ENCODE results near the gene C8G. TPM values are rescaled to one million over a fixed set of nuclear protein-coding genes. Genes with fewer than 3 reads are reported as not detected.

The C8G gene
- total RNA-seq, 1 donor from 2014 or later, result 0.98 TPM

- Mint-ChIP-seq H3K4me3 (no peak overlapping the region), H3K9me3 (no peaks in the 10 kb centered on the region), H3K27ac (ENCODE audit: unreplicated experiment) (no peak overlapping the region), H3K4me1 (peaks cover 8% of the 10 kb centered on the region), H3K27me3 (ENCODE audit: low read depth) (peaks cover 7% of the 10 kb centered on the region), H3K36me3 (ENCODE audit: low read depth) (no peaks in the 10 kb centered on the region)
- TF ChIP-seq, protein P1, sequence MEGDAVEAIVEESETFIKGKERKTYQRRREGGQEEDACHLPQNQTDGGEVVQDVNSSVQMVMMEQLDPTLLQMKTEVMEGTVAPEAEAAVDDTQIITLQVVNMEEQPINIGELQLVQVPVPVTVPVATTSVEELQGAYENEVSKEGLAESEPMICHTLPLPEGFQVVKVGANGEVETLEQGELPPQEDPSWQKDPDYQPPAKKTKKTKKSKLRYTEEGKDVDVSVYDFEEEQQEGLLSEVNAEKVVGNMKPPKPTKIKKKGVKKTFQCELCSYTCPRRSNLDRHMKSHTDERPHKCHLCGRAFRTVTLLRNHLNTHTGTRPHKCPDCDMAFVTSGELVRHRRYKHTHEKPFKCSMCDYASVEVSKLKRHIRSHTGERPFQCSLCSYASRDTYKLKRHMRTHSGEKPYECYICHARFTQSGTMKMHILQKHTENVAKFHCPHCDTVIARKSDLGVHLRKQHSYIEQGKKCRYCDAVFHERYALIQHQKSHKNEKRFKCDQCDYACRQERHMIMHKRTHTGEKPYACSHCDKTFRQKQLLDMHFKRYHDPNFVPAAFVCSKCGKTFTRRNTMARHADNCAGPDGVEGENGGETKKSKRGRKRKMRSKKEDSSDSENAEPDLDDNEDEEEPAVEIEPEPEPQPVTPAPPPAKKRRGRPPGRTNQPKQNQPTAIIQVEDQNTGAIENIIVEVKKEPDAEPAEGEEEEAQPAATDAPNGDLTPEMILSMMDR (conservative IDR thresholded peaks at IDR 0.05), result no peak
- no peak for DNase-seq (ENCODE audit: low read depth, low spot score)
These were observed 36.7 kb downstream of the C8G start for GRCh38 chr9:136981588-136982231.

DNA sequence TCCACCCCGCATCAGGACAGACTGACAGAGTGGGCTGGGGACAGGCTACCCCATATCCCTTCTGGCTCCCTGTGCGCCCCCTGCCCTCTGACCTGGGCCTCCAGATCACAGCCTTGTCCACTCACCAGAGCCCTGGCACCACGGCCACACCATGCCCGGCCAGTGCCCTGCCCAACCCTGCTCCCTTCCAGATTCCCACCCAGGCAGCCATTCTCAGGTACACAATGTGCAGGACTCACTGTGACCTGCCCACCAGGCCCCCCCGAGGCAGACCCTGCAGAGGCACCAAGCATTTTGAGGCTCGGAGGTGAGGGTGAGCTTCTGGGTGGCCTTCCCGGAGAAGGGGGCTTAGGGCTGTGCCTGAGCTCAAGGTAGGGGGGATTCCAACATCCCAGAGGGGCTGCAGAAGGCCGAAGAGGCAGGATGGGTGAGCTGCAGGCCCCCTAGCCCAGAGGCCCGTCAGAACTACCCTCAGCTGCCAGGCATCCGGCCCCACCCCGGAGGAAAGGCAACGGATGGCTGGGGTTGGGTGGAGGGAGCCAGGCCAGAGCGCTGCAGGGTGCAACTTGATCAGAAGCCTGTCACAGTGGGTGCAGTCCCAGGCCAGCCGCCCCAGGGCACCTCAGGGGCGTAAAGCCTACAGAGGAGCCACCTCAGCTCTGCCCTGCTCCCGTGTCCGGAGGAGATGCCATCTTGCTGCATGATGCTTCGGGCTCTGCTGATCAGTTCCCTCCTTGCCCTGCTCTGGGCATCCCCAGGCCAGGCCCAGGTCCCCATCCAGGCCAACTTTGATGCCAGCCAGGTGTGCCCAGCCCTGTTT lies 37.4 kb downstream of the C8G start, which contains the start of gene LCNL1:
Gene LCNL1, plus strand, starts transcription at position 762 of the 820 bp plus-strand sequence. CDS start 594 bp downstream, outside the sequence.
- Mint-ChIP-seq H3K36me3 (ENCODE audit: low read depth) (no peaks in the 10 kb centered on the region), H3K9me3 (no peaks in the 10 kb centered on the region), H3K4me1 (peaks cover 8% of the 10 kb centered on the region), H3K27ac (ENCODE audit: unreplicated experiment) (no peak within 1 kb of the TSS), H3K4me3 (no peak within 1 kb of the TSS), H3K27me3 (ENCODE audit: low read depth) (peaks cover 4% of the 10 kb centered on the region)
- TF ChIP-seq, protein P1 (conservative IDR thresholded peaks at IDR 0.05), result no peak
- no peak for DNase-seq (ENCODE audit: low read depth, low spot score)

GRCh38 chr9:136983167-136983566 lies 38.1 kb downstream of the C8G start:
- Mint-ChIP-seq H3K27me3 (ENCODE audit: low read depth) (no peaks in the 10 kb centered on the region), H3K36me3 (ENCODE audit: low read depth) (no peaks in the 10 kb centered on the region), H3K4me3 (no peak overlapping the region), H3K4me1 (peaks cover 8% of the 10 kb centered on the region), H3K27ac (ENCODE audit: unreplicated experiment) (no peak overlapping the region), H3K9me3 (no peaks in the 10 kb centered on the region)
- DNase-seq (ENCODE audit: low read depth, low spot score), result no peak
- TF ChIP-seq, protein P1 (conservative IDR thresholded peaks at IDR 0.05), result no peak

- no peak overlapping the region for H3K4me3 Mint-ChIP-seq
- H3K36me3 Mint-ChIP-seq (ENCODE audit: low read depth), result no peaks in the 10 kb centered on the region
- H3K9me3 Mint-ChIP-seq, result no peaks in the 10 kb centered on the region
- peaks cover 8% of the 10 kb centered on the region for H3K4me1 Mint-ChIP-seq
- no peaks in the 10 kb centered on the region for H3K27me3 Mint-ChIP-seq (ENCODE audit: low read depth)
- H3K27ac Mint-ChIP-seq (ENCODE audit: unreplicated experiment), result no peak overlapping the region
- TF ChIP-seq, protein P1 (conservative IDR thresholded peaks at IDR 0.05), result no peak
- no peak for DNase-seq (ENCODE audit: low read depth, low spot score)
These were observed 38.7 kb downstream of the C8G start for GRCh38 chr9:136983656-136984314.

- Mint-ChIP-seq H3K27me3 (ENCODE audit: low read depth) (no peaks in the 10 kb centered on the region), H3K9me3 (no peaks in the 10 kb centered on the region), H3K36me3 (ENCODE audit: low read depth) (no peaks in the 10 kb centered on the region), H3K4me3 (no peak overlapping the region), H3K4me1 (peaks cover 8% of the 10 kb centered on the region), H3K27ac (ENCODE audit: unreplicated experiment) (no peak overlapping the region)
- TF ChIP-seq, protein P1 (conservative IDR thresholded peaks at IDR 0.05), result no peak
- no peak for DNase-seq (ENCODE audit: low read depth, low spot score)
These were observed 39.5 kb downstream of the C8G start for GRCh38 chr9:136984464-136985026.
